Testis (tissue), 3 donors: ENCODE measurements around the gene MACROD2. TPM values are rescaled to one million over a fixed set of nuclear protein-coding genes. Genes with fewer than 3 reads are reported as not detected.

Experiments used
- DNase-seq: peaks from one replicate; pipeline ENCODE4 v3.0.0-alpha.2; 2019
- H3K27ac ChIP-seq, 2 donors: fragments of 200-600 bp; sonication (generic); one replicate each; pipeline ENCODE4 v1.5.1; 2019
- H3K27me3 ChIP-seq: fragments of 200-600 bp; sonication (generic); one replicate; pipeline ENCODE4 v1.5.1; 2019
- H3K36me3 ChIP-seq: fragments of 200-600 bp; sonication (generic); one replicate; pipeline ENCODE4 v1.5.1; 2017; ENCODE audit warnings: low read depth; ENCODE audit errors: missing control alignments
- H3K4me1 ChIP-seq: fragments of 200-600 bp; sonication (generic); one replicate; pipeline ENCODE4 v1.5.1; 2019
- H3K4me3 ChIP-seq, 2 donors: fragments of 200-600 bp; sonication (generic); one replicate each; pipeline ENCODE4 v1.5.1; 2017 to 2019
- H3K9me3 ChIP-seq: fragments of 200-600 bp; sonication (generic); one replicate; pipeline ENCODE4 v1.5.1; 2017
- POLR2A ChIP-seq: fragments of 450-650 bp; IDR thresholded peaks from one replicate; pipeline ENCODE4 v1.6.1; 2017; ENCODE audit warnings: antibody characterized with exemption, mild to moderate bottlenecking, moderate library complexity
- WGBS, 2 donors: methylation state at CpG; one replicate each; pipeline ENCODE4 v1.1.5; 2018; 5-methylcytosine and 5-hydroxymethylcytosine counted together
- intact Hi-C: fragments of 100-400 bp; cut with DNase I; formaldehyde crosslinking; loops from one replicate; pipeline ENCODE4 v1.15.1; 2023; ENCODE audit warnings: low total_unique reads
- polyA plus RNA-seq: library from polyadenylated mRNA; stranded (reverse); fragments of 350-450 nt; fragmentation: Illumina TruSeq; extraction: RNeasy Lipid Tissue Mini Kit (QIAGEN cat#74804); gene quantifications from one replicate; pipeline ENCODE4 v1.2.3, GENCODE V29; 2014; ENCODE audit warnings: low read depth, low replicate concordance; ENCODE audit not compliant: insufficient read depth
- total RNA-seq, 2 donors: library from RNA; depleted of rRNA; stranded (reverse); fragments of >200 nt; gene quantifications; one replicate each; pipeline ENCODE4 v1.2.3, GENCODE V29; 2016
- TF ChIP-seq, protein P1 (sequence below), 3 experiments: fragments of 450-650 bp in 2 of 3; fragments of 200-600 bp in 1 of 3; sonication (generic) in 1 of 3; IDR thresholded peaks; one replicate each; pipeline ENCODE4 v1.5.1; 2016 to 2019; ENCODE audit warnings: antibody characterized with exemption in 3 of 3, mild to moderate bottlenecking in 2 of 3, moderate library complexity in 1 of 3

The MACROD2 gene
- total and polyA plus RNA-seq, 3 donors from 2014 or later, result 12.6 to 20.6 (median 16.8) TPM

DNA sequence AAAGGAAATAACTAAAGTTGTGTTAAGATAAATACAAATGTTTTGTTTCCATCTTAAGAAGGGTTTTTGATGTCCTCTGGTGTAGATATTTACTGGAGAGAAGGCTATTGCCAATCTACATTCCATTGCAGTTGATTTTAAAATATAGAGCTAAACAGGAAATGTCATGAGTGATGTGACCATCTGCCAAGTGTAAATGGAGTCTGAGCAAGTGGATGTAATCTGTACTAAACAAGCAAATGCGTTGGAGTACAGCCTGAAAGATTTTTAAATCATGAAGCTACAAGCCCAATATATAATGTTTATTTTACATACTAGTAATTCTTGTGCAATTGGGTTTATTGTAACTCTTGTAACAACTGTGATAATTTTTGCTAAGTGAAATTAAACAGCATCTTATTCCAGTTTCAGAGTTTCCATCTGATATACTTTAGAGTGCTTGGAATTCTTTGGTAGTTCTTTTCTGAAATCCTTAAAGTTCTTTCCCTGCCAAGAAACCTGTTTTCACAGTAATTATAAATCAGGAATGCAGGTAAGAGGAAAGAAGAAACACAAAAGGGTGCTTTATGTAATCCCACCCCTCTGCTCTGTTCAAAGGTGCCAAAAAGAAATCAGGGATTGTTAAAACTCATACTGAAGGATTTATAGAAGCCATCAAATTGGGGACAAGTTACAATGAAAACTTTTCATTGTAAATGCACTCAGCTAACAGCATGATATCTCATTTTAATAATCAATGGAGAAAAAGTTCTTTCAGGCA lies 389.3 kb downstream of the MACROD2 start:
- no peak overlapping the region for H3K27ac ChIP-seq
- WGBS, 2 donors, result 41 to 46% methylated on average over 1 of the region's 1 CpG

DNA sequence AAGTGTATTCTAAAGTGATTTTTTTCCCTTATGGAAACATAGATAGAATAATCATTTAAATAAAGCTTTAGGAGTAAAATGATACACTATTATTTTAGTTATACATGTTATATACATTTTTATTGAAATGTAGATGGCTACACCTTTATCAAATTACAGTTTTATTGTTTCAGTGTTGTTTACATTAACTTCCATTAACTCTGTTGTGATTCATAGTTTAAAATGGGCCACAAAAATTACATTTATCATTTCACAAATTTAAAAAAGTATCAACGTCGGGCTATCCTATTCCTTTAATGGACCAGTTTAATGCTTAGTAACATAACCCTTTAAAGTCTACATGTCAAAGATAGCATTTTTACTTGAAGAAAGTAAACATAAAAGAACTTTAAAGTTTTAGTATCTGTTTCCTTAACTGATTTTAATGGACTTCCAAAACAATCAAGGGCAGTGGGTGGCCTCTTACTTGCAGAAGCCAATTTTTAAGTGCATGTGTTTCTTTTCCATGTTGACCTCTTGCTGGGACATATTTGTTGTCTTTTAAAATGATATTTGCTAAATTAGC lies 389.9 kb downstream of the MACROD2 start:
- H3K9me3 ChIP-seq, result no peaks in the 10 kb centered on the region
- no peaks in the 10 kb centered on the region for H3K36me3 ChIP-seq
- no peaks in the 10 kb centered on the region for H3K4me1 ChIP-seq
- H3K4me3 ChIP-seq, result no peak overlapping the region
- TF ChIP-seq POLR2A, result no peak
- TF ChIP-seq, protein P1, sequence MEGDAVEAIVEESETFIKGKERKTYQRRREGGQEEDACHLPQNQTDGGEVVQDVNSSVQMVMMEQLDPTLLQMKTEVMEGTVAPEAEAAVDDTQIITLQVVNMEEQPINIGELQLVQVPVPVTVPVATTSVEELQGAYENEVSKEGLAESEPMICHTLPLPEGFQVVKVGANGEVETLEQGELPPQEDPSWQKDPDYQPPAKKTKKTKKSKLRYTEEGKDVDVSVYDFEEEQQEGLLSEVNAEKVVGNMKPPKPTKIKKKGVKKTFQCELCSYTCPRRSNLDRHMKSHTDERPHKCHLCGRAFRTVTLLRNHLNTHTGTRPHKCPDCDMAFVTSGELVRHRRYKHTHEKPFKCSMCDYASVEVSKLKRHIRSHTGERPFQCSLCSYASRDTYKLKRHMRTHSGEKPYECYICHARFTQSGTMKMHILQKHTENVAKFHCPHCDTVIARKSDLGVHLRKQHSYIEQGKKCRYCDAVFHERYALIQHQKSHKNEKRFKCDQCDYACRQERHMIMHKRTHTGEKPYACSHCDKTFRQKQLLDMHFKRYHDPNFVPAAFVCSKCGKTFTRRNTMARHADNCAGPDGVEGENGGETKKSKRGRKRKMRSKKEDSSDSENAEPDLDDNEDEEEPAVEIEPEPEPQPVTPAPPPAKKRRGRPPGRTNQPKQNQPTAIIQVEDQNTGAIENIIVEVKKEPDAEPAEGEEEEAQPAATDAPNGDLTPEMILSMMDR (IDR thresholded peaks at IDR 0.05), result no peak
- no peak for DNase-seq
- intact Hi-C loops, result no loop called here
- no peaks in the 10 kb centered on the region for H3K27me3 ChIP-seq
- WGBS, 2 donors, result 75 to 82% methylated on average over 2 of the region's 2 CpGs
- no peak overlapping the region for H3K27ac ChIP-seq

More for the DNA sequence above, 389.3 kb downstream of the MACROD2 start:
- TF ChIP-seq, protein P1 (IDR thresholded peaks at IDR 0.05), result no peak
- Histone ChIP-seq H3K4me1 (no peaks in the 10 kb centered on the region), H3K9me3 (no peaks in the 10 kb centered on the region), H3K4me3 (no peak overlapping the region), H3K27me3 (no peaks in the 10 kb centered on the region), H3K36me3 (no peaks in the 10 kb centered on the region)
- no peak for DNase-seq
- intact Hi-C loops, result no loop called here

DNA sequence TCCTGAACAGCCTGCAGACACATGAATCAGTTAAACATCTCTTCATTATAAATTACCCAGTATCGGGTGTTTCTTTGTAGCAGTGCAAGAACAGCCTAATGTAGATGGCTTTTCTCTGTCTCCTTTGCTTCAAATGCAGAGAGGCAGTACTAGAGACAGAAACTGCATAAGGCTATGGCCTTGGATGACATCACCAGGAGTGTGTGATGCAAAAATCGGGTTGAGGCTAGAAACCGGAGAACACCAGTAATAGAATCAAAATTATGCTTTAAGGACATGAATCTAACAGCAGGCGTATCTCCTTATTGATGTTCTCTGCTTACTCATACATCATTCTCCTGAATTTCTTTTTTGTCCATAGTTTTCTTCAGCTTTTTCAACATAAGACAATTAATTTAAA lies 391.4 kb downstream of the MACROD2 start:
- Histone ChIP-seq H3K4me1 (no peaks in the 10 kb centered on the region), H3K27ac (no peak overlapping the region), H3K36me3 (no peaks in the 10 kb centered on the region), H3K9me3 (no peaks in the 10 kb centered on the region), H3K27me3 (no peaks in the 10 kb centered on the region), H3K4me3 (no peak overlapping the region)
- intact Hi-C loops, result no loop called here
- WGBS, 2 donors, result 82 to 95% methylated on average over 4 of the region's 4 CpGs
- no peak for DNase-seq
- TF ChIP-seq, protein P1 (IDR thresholded peaks at IDR 0.05), result no peak
- no peak for TF ChIP-seq POLR2A

- Histone ChIP-seq H3K4me3 (no peak overlapping the region), H3K27ac (no peak overlapping the region), H3K4me1 (no peaks in the 10 kb centered on the region), H3K27me3 (no peaks in the 10 kb centered on the region), H3K9me3 (no peaks in the 10 kb centered on the region), H3K36me3 (no peaks in the 10 kb centered on the region)
- TF ChIP-seq, protein P1 (IDR thresholded peaks at IDR 0.05), result no peak
- no peak for TF ChIP-seq POLR2A
- no peak for DNase-seq
- intact Hi-C loops, result no loop called here
Measured at GRCh38 chr20:14401479-14402138, 406.3 kb downstream of the MACROD2 start.
